Stimulated activated CD4-positive, alpha-beta T cell treated with anti-CD3 and anti-CD28 coated beads, Interleukin-12 subunit alpha, Interleukin-12 subunit beta, amount 100 ng/mL, for 48 hours (primary cell): ENCODE measurements around the gene RAE1.

ENCODE experiments used
- DNase-seq, 3 donors: peaks; one replicate each; pipeline ENCODE4 v3.0.0-alpha.2; 2020; ENCODE audit warnings: low read depth in 2 of 3, low spot score in 1 of 3

RAE1 gene

GRCh38 chr20:57370316-57370715 is 19.3 kb downstream of the RAE1 start:
- DNase-seq: no peak

GRCh38 chr20:57371363-57371762 is 20.3 kb downstream of the RAE1 start:
- no peak for DNase-seq

GRCh38 chr20:57372157-57372556 is 21.1 kb downstream of the RAE1 start:
- no peak for DNase-seq

- no peak for DNase-seq
These were observed 21.7 kb downstream of the RAE1 start for GRCh38 chr20:57372581-57373350.

GRCh38 chr20:57374343-57374930 is 23.4 kb downstream of the RAE1 start:
- no peak for DNase-seq

- no peak for DNase-seq
These were observed 24.0 kb downstream of the RAE1 start for GRCh38 chr20:57374931-57375651.

- no peak for DNase-seq
These were observed 24.7 kb downstream of the RAE1 start for GRCh38 chr20:57375652-57376230.

GRCh38 chr20:57377350-57377749 is 26.3 kb downstream of the RAE1 start:
- DNase-seq: no peak

GRCh38 chr20:57378107-57378506 is 27.1 kb downstream of the RAE1 start:
- DNase-seq: no peak

GRCh38 chr20:57378646-57379262 is 27.7 kb downstream of the RAE1 start:
- no peak for DNase-seq

GRCh38 chr20:57379263-57379647 is 28.2 kb downstream of the RAE1 start:
- DNase-seq: no peak

GRCh38 chr20:57380081-57380750 is 29.2 kb downstream of the RAE1 start:
- no peak for DNase-seq

- peak; percentile 72 to 87 (median 75) for DNase-seq
These were observed 30.8 kb downstream of the RAE1 start for GRCh38 chr20:57381596-57382503.

- DNase-seq: no peak
These were observed 31.5 kb downstream of the RAE1 start for GRCh38 chr20:57382516-57382915.

- DNase-seq: no peak
These were observed 32.6 kb downstream of the RAE1 start for GRCh38 chr20:57383447-57384347.

GRCh38 chr20:57384486-57384885 is 33.4 kb downstream of the RAE1 start:
- DNase-seq: no peak

- DNase-seq: no peak
These were observed 34.1 kb downstream of the RAE1 start for GRCh38 chr20:57384953-57385761.

- no peak for DNase-seq
These were observed 34.9 kb downstream of the RAE1 start for GRCh38 chr20:57385940-57386339.
